Measurements from ENCODE around the gene DCP1B.

The DCP1B gene

DNA sequence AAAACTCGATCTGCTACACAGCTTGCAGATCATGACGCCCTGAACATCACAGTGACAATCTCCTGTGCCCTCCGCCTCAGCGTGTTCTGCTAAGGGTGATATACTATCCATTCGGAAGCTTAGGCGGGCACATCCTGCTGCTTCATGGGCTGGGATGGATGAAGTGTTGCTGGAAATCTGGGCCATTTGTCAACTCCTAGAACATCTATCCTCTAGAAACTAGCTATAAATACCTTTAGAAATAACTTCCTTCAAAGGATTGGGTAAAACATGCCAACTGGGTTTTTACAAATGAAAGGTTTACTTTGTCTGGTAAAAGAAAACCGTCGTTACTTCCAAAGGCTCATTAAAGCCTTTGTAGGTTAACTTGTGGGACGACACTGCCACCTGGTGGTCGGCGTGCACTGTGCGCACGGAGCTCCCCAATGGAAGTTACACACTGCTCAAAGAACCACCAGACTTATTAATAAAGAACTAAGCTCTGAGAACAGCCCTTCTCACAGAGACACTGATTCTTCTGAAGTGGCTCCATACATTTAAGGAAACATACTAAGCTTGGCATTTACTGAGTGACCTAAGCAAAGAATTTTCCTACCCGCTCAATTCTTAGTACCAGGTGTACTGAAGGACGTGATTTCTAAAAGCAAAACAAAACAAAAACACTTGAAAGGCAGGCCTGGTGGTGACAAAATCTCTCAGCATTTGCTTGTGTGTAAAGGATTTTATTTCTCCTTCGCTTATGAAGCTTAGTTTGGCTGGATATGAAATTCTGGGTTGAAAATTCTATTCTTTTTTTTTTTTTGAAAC is 64.3 kb downstream of the DCP1B start:
- H4K5ac ChIP-seq (ENCODE audit: low read length): no peak overlapping the region
- no peak overlapping the region for H3K27ac ChIP-seq (ENCODE audit: low read depth, low read length)
- peak overlapping the region; percentile 9 for H3K56ac ChIP-seq (ENCODE audit: low read length)
- H3K79me1 ChIP-seq (ENCODE audit: low read length): no peaks in the 10 kb centered on the region
- H3K27me3 ChIP-seq (ENCODE audit: insufficient read depth, low read length, poor library complexity): no peaks in the 10 kb centered on the region
- H3K9ac ChIP-seq (ENCODE audit: low read length): peak overlapping the region; percentile 15
- H2BK5ac ChIP-seq (ENCODE audit: low read length): no peak overlapping the region
- no peaks in the 10 kb centered on the region for H3K4me1 ChIP-seq (ENCODE audit: control insufficient read depth, low read depth, low read length)
- H3K4ac ChIP-seq (ENCODE audit: low read depth, low read length): no peak overlapping the region
- peak; percentile 67 for DNase-seq
- H3K23ac ChIP-seq (ENCODE audit: low read length): no peak overlapping the region
- H3K4me3 ChIP-seq (ENCODE audit: low read length): no peak overlapping the region
- H3K18ac ChIP-seq (ENCODE audit: low read length): no peak overlapping the region
- no peaks in the 10 kb centered on the region for H3K36me3 ChIP-seq (ENCODE audit: control insufficient read depth, insufficient read depth, low read length)
- no CpG with 5 or more reads among the region's 16 CpGs for WGBS (ENCODE audit: extremely low coverage, insufficient coverage, low lambda C conversion rate)
- no peak overlapping the region for H2BK15ac ChIP-seq (replicated peaks; ENCODE audit: low read depth)
- no peak overlapping the region for H2AK5ac ChIP-seq (ENCODE audit: low read length)
- H3K4me2 ChIP-seq (ENCODE audit: low read length): no peak overlapping the region
- no peak overlapping the region for H4K8ac ChIP-seq (ENCODE audit: low read depth, low read length)
- no peaks in the 10 kb centered on the region for H3K79me2 ChIP-seq (ENCODE audit: control insufficient read depth, insufficient read depth, low read length)
- H2BK120ac ChIP-seq (ENCODE audit: low read depth, low read length): no peak overlapping the region

DNA sequence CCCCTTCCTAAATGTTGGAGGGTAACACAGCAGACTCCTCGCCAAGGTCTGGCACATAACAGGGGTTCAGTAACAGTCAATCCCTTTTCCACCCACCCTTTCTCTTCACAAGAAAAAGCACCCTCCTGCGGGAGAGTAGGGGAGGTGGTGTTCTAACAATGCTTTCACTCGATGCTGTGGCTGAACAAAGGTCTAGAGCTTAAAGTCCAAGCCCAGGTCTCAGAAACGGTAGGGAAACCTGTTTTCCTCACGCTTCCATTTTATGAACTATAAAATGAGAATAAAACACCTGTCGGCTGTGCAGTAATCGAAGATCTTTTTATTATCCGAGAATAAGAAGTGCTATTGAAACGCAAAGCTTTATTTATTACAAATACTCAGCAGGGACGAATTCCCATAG is 64.9 kb downstream of the DCP1B start:
- no peak overlapping the region for H3K4ac ChIP-seq (ENCODE audit: low read depth, low read length)
- no peak overlapping the region for H3K27ac ChIP-seq (ENCODE audit: low read depth, low read length)
- no peak overlapping the region for H2BK5ac ChIP-seq (ENCODE audit: low read length)
- no peak overlapping the region for H2BK120ac ChIP-seq (ENCODE audit: low read depth, low read length)
- no peak overlapping the region for H4K8ac ChIP-seq (ENCODE audit: low read depth, low read length)
- DNase-seq: no peak
- H3K4me3 ChIP-seq (ENCODE audit: low read length): no peak overlapping the region
- no peak overlapping the region for H3K56ac ChIP-seq (ENCODE audit: low read length)
- H3K36me3 ChIP-seq (ENCODE audit: control insufficient read depth, insufficient read depth, low read length): no peaks in the 10 kb centered on the region
- H2AK5ac ChIP-seq (ENCODE audit: low read length): no peak overlapping the region
- whole genome bisulfite sequencing (ENCODE audit: extremely low coverage, insufficient coverage, low lambda C conversion rate): no CpG with 5 or more reads among the region's 10 CpGs
- no peak overlapping the region for H4K5ac ChIP-seq (ENCODE audit: low read length)
- H3K4me2 ChIP-seq (ENCODE audit: low read length): no peak overlapping the region
- no peak overlapping the region for H3K23ac ChIP-seq (ENCODE audit: low read length)
- H3K27me3 ChIP-seq (ENCODE audit: insufficient read depth, low read length, poor library complexity): no peaks in the 10 kb centered on the region
- no peaks in the 10 kb centered on the region for H3K79me1 ChIP-seq (ENCODE audit: low read length)
- no peaks in the 10 kb centered on the region for H3K4me1 ChIP-seq (ENCODE audit: control insufficient read depth, low read depth, low read length)
- H3K79me2 ChIP-seq (ENCODE audit: control insufficient read depth, insufficient read depth, low read length): no peaks in the 10 kb centered on the region
- no peak overlapping the region for H2BK15ac ChIP-seq (replicated peaks; ENCODE audit: low read depth)
- no peak overlapping the region for H3K18ac ChIP-seq (ENCODE audit: low read length)
- no peak overlapping the region for H3K9ac ChIP-seq (ENCODE audit: low read length)

DNA sequence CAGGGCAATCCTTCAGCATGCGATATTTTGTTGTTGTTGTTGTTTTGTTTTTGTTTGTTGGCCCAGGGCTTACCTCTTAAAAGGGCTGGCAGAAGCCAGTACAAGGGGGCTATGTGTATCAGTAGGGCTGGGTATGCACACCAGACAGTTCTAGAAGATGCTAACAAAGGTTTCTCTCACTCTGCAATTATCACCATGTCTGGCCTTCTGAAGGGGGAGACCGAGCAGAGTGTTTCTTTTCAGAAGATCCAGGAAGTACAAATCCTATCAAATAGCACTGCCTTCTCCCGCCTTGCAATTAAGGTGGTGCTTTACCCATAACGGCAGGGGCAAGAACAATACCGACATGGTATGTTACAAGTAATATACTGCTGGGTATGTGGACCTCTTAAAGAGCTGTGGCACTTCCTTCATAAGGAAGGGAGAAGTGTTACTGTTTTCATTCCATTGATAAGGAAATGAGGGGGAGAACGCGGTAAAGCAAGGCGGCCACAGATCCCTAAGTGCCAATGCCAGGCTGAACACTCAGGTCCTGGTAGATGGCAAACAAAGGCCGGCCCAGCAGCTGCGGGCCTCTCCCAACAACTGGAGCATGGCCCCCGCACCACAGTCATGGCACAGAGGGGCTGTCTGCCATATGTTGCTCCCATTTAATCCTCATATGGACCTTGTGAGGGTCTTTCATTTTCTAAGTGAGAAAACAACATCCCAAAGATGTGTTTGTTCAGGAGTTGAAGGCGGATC is 66.6 kb downstream of the DCP1B start:
- Histone ChIP-seq H4K8ac (ENCODE audit: low read depth, low read length) (no peak overlapping the region), H3K56ac (ENCODE audit: low read length) (no peak overlapping the region), H3K4me2 (ENCODE audit: low read length) (no peak overlapping the region), H3K79me2 (ENCODE audit: control insufficient read depth, insufficient read depth, low read length) (no peaks in the 10 kb centered on the region), H2BK5ac (ENCODE audit: low read length) (no peak overlapping the region), H3K23ac (ENCODE audit: low read length) (no peak overlapping the region), H3K27me3 (ENCODE audit: insufficient read depth, low read length, poor library complexity) (no peaks in the 10 kb centered on the region), H3K79me1 (ENCODE audit: low read length) (no peaks in the 10 kb centered on the region), H4K5ac (ENCODE audit: low read length) (no peak overlapping the region), H3K9ac (ENCODE audit: low read length) (no peak overlapping the region), H2BK15ac (replicated peaks; ENCODE audit: low read depth) (no peak overlapping the region), H3K36me3 (ENCODE audit: control insufficient read depth, insufficient read depth, low read length) (no peaks in the 10 kb centered on the region), H2BK120ac (ENCODE audit: low read depth, low read length) (no peak overlapping the region), H3K4me1 (ENCODE audit: control insufficient read depth, low read depth, low read length) (no peaks in the 10 kb centered on the region), H3K27ac (ENCODE audit: low read depth, low read length) (no peak overlapping the region), H3K18ac (ENCODE audit: low read length) (no peak overlapping the region), H2AK5ac (ENCODE audit: low read length) (no peak overlapping the region), H3K4me3 (ENCODE audit: low read length) (no peak overlapping the region), H3K4ac (ENCODE audit: low read depth, low read length) (no peak overlapping the region)
- no CpG with 5 or more reads among the region's 12 CpGs for WGBS (ENCODE audit: extremely low coverage, insufficient coverage, low lambda C conversion rate)
- DNase-seq: no peak

DNA sequence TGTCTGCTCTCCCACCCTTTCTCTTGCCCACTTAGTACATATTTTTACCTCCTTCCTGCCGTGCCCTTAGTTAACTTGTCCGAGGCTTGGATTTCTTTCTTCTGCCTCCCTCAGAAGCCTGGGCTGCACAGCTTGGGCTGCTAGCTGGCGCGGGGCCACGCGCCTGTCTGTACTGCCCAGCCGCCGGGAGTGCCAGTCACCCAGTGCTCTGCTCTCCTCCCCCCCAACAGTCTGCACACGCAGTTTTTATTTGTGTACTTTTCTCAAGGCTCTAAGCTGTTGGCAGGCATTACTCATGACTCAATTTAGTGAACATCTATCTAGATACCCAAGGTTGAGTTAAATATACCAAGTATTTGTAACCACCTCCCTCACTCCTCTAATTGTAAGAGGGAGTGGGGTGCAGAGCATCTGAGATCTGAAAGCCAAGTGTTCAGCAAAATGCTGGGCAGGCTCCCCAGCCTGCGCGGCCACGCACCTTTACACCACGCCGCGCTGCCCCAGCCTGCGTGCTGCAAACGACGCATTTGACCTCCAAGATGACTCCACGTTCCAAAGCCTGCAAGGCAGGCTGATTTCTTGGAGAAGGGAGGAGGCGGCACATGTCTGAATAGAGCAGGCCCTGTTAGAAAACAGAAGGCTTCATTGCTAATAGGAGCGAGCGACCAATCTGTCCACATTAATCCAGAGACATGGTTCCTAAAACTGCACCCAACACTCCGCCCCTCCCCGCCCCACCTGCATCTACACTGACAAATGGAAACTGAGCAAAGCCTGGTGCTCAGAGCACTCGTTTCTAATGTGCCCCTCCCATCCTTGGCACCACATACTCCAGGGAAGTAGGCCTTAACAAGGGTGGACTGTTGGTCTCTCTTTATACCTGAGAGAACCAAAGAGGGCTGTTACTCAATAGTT is 67.6 kb downstream of the DCP1B start:
- no peaks in the 10 kb centered on the region for H3K79me2 ChIP-seq (ENCODE audit: control insufficient read depth, insufficient read depth, low read length)
- no peak overlapping the region for H2AK5ac ChIP-seq (ENCODE audit: low read length)
- H2BK15ac ChIP-seq (replicated peaks; ENCODE audit: low read depth): no peak overlapping the region
- H3K4ac ChIP-seq (ENCODE audit: low read depth, low read length): no peak overlapping the region
- H3K4me3 ChIP-seq (ENCODE audit: low read length): no peak overlapping the region
- no peak overlapping the region for H3K18ac ChIP-seq (ENCODE audit: low read length)
- no peak overlapping the region for H3K56ac ChIP-seq (ENCODE audit: low read length)
- H3K4me2 ChIP-seq (ENCODE audit: low read length): no peak overlapping the region
- no peak overlapping the region for H2BK120ac ChIP-seq (ENCODE audit: low read depth, low read length)
- no CpG with 5 or more reads among the region's 25 CpGs for WGBS (ENCODE audit: extremely low coverage, insufficient coverage, low lambda C conversion rate)
- DNase-seq: no peak
- H3K9ac ChIP-seq (ENCODE audit: low read length): no peak overlapping the region
- H3K23ac ChIP-seq (ENCODE audit: low read length): no peak overlapping the region
- no peaks in the 10 kb centered on the region for H3K36me3 ChIP-seq (ENCODE audit: control insufficient read depth, insufficient read depth, low read length)
- no peaks in the 10 kb centered on the region for H3K27me3 ChIP-seq (ENCODE audit: insufficient read depth, low read length, poor library complexity)
- no peak overlapping the region for H4K5ac ChIP-seq (ENCODE audit: low read length)
- no peaks in the 10 kb centered on the region for H3K79me1 ChIP-seq (ENCODE audit: low read length)
- no peak overlapping the region for H2BK5ac ChIP-seq (ENCODE audit: low read length)
- H4K8ac ChIP-seq (ENCODE audit: low read depth, low read length): no peak overlapping the region
- H3K27ac ChIP-seq (ENCODE audit: low read depth, low read length): no peak overlapping the region
- H3K4me1 ChIP-seq (ENCODE audit: control insufficient read depth, low read depth, low read length): no peaks in the 10 kb centered on the region

DNA sequence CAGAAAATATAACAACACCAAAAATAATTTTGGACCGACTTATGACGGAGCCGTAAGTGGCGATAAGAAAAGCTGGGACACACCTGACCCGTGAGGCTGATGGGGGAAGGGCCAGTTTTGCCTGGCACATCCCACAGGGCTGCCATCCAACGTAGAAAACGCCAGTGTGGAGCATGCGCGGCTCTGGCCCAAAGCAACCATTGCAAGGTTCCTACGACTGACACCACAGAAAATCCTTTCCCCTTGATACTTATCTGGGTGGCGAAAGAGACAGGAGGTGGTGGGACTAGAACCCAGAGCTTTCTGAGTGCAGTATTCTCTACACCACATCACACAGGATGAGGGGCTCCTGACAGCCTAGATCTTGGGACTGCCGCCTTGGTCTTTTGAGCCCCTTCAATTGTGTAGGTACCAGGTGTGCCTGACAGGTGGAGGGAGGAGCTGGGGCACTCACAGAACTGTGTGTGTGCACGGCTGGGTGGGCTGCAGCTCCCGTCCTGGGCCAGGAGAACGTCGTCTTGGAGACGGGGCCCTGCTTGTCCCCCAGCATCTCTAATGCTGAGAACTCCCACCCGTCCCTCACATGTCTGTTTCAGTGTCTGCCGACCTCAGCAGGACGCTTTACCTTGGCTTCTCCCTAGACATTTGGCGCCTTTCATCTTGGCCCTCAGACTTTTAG is 68.4 kb downstream of the DCP1B start:
- Histone ChIP-seq H4K8ac (ENCODE audit: low read depth, low read length) (no peak overlapping the region), H3K79me2 (ENCODE audit: control insufficient read depth, insufficient read depth, low read length) (no peaks in the 10 kb centered on the region), H2BK5ac (ENCODE audit: low read length) (no peak overlapping the region), H3K27ac (ENCODE audit: low read depth, low read length) (no peak overlapping the region), H2BK15ac (replicated peaks; ENCODE audit: low read depth) (no peak overlapping the region), H2AK5ac (ENCODE audit: low read length) (no peak overlapping the region), H3K36me3 (ENCODE audit: control insufficient read depth, insufficient read depth, low read length) (no peaks in the 10 kb centered on the region), H3K27me3 (ENCODE audit: insufficient read depth, low read length, poor library complexity) (no peaks in the 10 kb centered on the region), H3K23ac (ENCODE audit: low read length) (no peak overlapping the region), H3K4ac (ENCODE audit: low read depth, low read length) (no peak overlapping the region), H3K79me1 (ENCODE audit: low read length) (no peaks in the 10 kb centered on the region), H4K5ac (ENCODE audit: low read length) (no peak overlapping the region), H3K4me2 (ENCODE audit: low read length) (no peak overlapping the region), H3K4me3 (ENCODE audit: low read length) (no peak overlapping the region), H3K18ac (ENCODE audit: low read length) (no peak overlapping the region), H3K56ac (ENCODE audit: low read length) (no peak overlapping the region), H3K9ac (ENCODE audit: low read length) (no peak overlapping the region), H2BK120ac (ENCODE audit: low read depth, low read length) (no peak overlapping the region), H3K4me1 (ENCODE audit: control insufficient read depth, low read depth, low read length) (no peaks in the 10 kb centered on the region)
- WGBS (ENCODE audit: extremely low coverage, insufficient coverage, low lambda C conversion rate): no CpG with 5 or more reads among the region's 21 CpGs
- DNase-seq: no peak
